ENCODE results near the gene GALNT1. TPM values are rescaled to one million over a fixed set of nuclear protein-coding genes. Genes with fewer than 3 reads are reported as not detected.

Gene GALNT1
- total RNA-seq, 2 experiments from 2014 or later: 26.3 to 31.9 TPM

GRCh38 chr18:35703043-35703688 is 121.6 kb downstream of the GALNT1 start:
- Mint-ChIP-seq H3K27ac (no peak overlapping the region), H3K4me1 (no peaks in the 10 kb centered on the region), H3K27me3 (no peaks in the 10 kb centered on the region), H3K9me3 (no peaks in the 10 kb centered on the region), H3K36me3 (ENCODE audit: low read depth) (peaks cover 6% of the 10 kb centered on the region), H3K4me3 (no peak overlapping the region)
- DNase-seq: no peak
- ChIA-PET POLR2A (no interaction called here), CTCF (no interaction called here)

- no peaks in the 10 kb centered on the region for H3K27me3 Mint-ChIP-seq
- peaks cover 12% of the 10 kb centered on the region for H3K36me3 Mint-ChIP-seq (ENCODE audit: low read depth)
Observed at GRCh38 chr18:35705988-35706387, 124.4 kb downstream of the GALNT1 start.

GRCh38 chr18:35707247-35707646 is 125.7 kb downstream of the GALNT1 start:
- no peak overlapping the region for H3K4me3 Mint-ChIP-seq
- no peaks in the 10 kb centered on the region for H3K9me3 Mint-ChIP-seq
- no peaks in the 10 kb centered on the region for H3K27me3 Mint-ChIP-seq
- peaks cover 14% of the 10 kb centered on the region for H3K36me3 Mint-ChIP-seq (ENCODE audit: low read depth)
- ChIA-PET POLR2A (no interaction called here), CTCF (interaction anchor here (0.5 kb wide), 1 partner anchor 451 kb away, joined by 6 read pairs; no protein-coding TSS in a partner anchor)
- H3K4me1 Mint-ChIP-seq: no peaks in the 10 kb centered on the region
- no peak overlapping the region for H3K27ac Mint-ChIP-seq
- DNase-seq: no peak

More at GRCh38 chr18:35705988-35706387, 124.4 kb downstream of the GALNT1 start:
- H3K9me3 Mint-ChIP-seq: no peaks in the 10 kb centered on the region
- H3K4me3 Mint-ChIP-seq: no peak overlapping the region
- no peaks in the 10 kb centered on the region for H3K4me1 Mint-ChIP-seq
- ChIA-PET POLR2A (no interaction called here), CTCF (interaction anchor here (0.8 kb wide), 1 partner anchor 10 kb away, joined by 3 read pairs; no protein-coding TSS in a partner anchor)
- no peak overlapping the region for H3K27ac Mint-ChIP-seq
- DNase-seq: no peak

- Mint-ChIP-seq H3K36me3 (ENCODE audit: low read depth) (peaks cover 15% of the 10 kb centered on the region), H3K4me3 (no peak overlapping the region), H3K9me3 (no peaks in the 10 kb centered on the region), H3K4me1 (no peaks in the 10 kb centered on the region), H3K27ac (no peak overlapping the region), H3K27me3 (no peaks in the 10 kb centered on the region)
- ChIA-PET CTCF (no interaction called here), POLR2A (no interaction called here)
- no peak for DNase-seq
Observed at GRCh38 chr18:35707674-35708073, 126.1 kb downstream of the GALNT1 start.

- H3K27me3 Mint-ChIP-seq: no peaks in the 10 kb centered on the region
- no peak for DNase-seq
- peaks cover 17% of the 10 kb centered on the region for H3K36me3 Mint-ChIP-seq (ENCODE audit: low read depth)
- CTCF ChIA-PET: interaction anchor here (0.7 kb wide), 1 partner anchor 120 kb away, joined by 3 read pairs; no protein-coding TSS in a partner anchor
- POLR2A ChIA-PET: no interaction called here
- no peaks in the 10 kb centered on the region for H3K4me1 Mint-ChIP-seq
- H3K27ac Mint-ChIP-seq: no peak overlapping the region
- no peak overlapping the region for H3K4me3 Mint-ChIP-seq
- H3K9me3 Mint-ChIP-seq: peaks cover 6% of the 10 kb centered on the region
Observed at GRCh38 chr18:35710581-35710980, 129.0 kb downstream of the GALNT1 start.

GRCh38 chr18:35711227-35711626 is 129.7 kb downstream of the GALNT1 start:
- Mint-ChIP-seq H3K36me3 (ENCODE audit: low read depth) (peaks cover 17% of the 10 kb centered on the region), H3K9me3 (peaks cover 6% of the 10 kb centered on the region), H3K4me3 (no peak overlapping the region), H3K4me1 (no peaks in the 10 kb centered on the region), H3K27ac (no peak overlapping the region), H3K27me3 (no peaks in the 10 kb centered on the region)
- CTCF ChIA-PET: interaction anchor here (0.7 kb wide), 1 partner anchor 21 kb away, joined by 3 read pairs; no protein-coding TSS in a partner anchor
- no peak for DNase-seq
- POLR2A ChIA-PET: no interaction called here

GRCh38 chr18:35713545-35713944 is 132.0 kb downstream of the GALNT1 start:
- Mint-ChIP-seq H3K9me3 (peaks cover 6% of the 10 kb centered on the region), H3K27me3 (peaks cover 5% of the 10 kb centered on the region), H3K36me3 (ENCODE audit: low read depth) (peaks cover 17% of the 10 kb centered on the region), H3K4me1 (no peaks in the 10 kb centered on the region), H3K27ac (no peak overlapping the region), H3K4me3 (no peak overlapping the region)
- ChIA-PET POLR2A (no interaction called here), CTCF (no interaction called here)
- DNase-seq: no peak

GRCh38 chr18:35714539-35714938 is 133.0 kb downstream of the GALNT1 start:
- ChIA-PET CTCF (interaction anchor here (1.0 kb wide), 1 partner anchor 17 kb away, joined by 3 read pairs; no protein-coding TSS in a partner anchor), POLR2A (no interaction called here)
- H3K27me3 Mint-ChIP-seq: peaks cover 8% of the 10 kb centered on the region
- H3K9me3 Mint-ChIP-seq: peaks cover 9% of the 10 kb centered on the region
- H3K36me3 Mint-ChIP-seq (ENCODE audit: low read depth): peaks cover 13% of the 10 kb centered on the region
- no peak overlapping the region for H3K4me3 Mint-ChIP-seq
- no peaks in the 10 kb centered on the region for H3K4me1 Mint-ChIP-seq
- no peak for DNase-seq
- H3K27ac Mint-ChIP-seq: no peak overlapping the region

- H3K4me3 Mint-ChIP-seq: no peak overlapping the region
- H3K27me3 Mint-ChIP-seq: peaks cover 11% of the 10 kb centered on the region
- no peak overlapping the region for H3K27ac Mint-ChIP-seq
- CTCF ChIA-PET: interaction anchor here (1.0 kb wide), 1 partner anchor 17 kb away, joined by 3 read pairs; no protein-coding TSS in a partner anchor
- peaks cover 10% of the 10 kb centered on the region for H3K9me3 Mint-ChIP-seq
- H3K36me3 Mint-ChIP-seq (ENCODE audit: low read depth): peaks cover 12% of the 10 kb centered on the region
- no peaks in the 10 kb centered on the region for H3K4me1 Mint-ChIP-seq
- no peak for DNase-seq
- POLR2A ChIA-PET: no interaction called here
Observed at GRCh38 chr18:35715139-35715538, 133.6 kb downstream of the GALNT1 start.

GRCh38 chr18:35716169-35716831 is 134.8 kb downstream of the GALNT1 start:
- Mint-ChIP-seq H3K4me1 (no peaks in the 10 kb centered on the region), H3K36me3 (ENCODE audit: low read depth) (peaks cover 8% of the 10 kb centered on the region), H3K4me3 (no peak overlapping the region), H3K27me3 (peaks cover 11% of the 10 kb centered on the region), H3K9me3 (peaks cover 10% of the 10 kb centered on the region), H3K27ac (no peak overlapping the region)
- ChIA-PET CTCF (interaction anchor here (0.5 to 0.8 kb wide), 4 partner anchors 11 to 1878 kb away, joined by 3 read pairs; no protein-coding TSS in a partner anchor), POLR2A (no interaction called here)
- no peak for DNase-seq

GRCh38 chr18:35717182-35717581 is 135.6 kb downstream of the GALNT1 start:
- Mint-ChIP-seq H3K4me3 (no peak overlapping the region), H3K27me3 (peaks cover 11% of the 10 kb centered on the region), H3K36me3 (ENCODE audit: low read depth) (peaks cover 7% of the 10 kb centered on the region), H3K4me1 (no peaks in the 10 kb centered on the region), H3K9me3 (peaks cover 10% of the 10 kb centered on the region), H3K27ac (no peak overlapping the region)
- no peak for DNase-seq
- CTCF ChIA-PET: no interaction called here
- POLR2A ChIA-PET: no interaction called here

GRCh38 chr18:35721431-35722081 is 140.0 kb downstream of the GALNT1 start:
- POLR2A ChIA-PET: no interaction called here
- peaks cover 21% of the 10 kb centered on the region for H3K27me3 Mint-ChIP-seq
- no peak overlapping the region for H3K27ac Mint-ChIP-seq
- H3K9me3 Mint-ChIP-seq: peaks cover 5% of the 10 kb centered on the region
- CTCF ChIA-PET: no interaction called here
- H3K4me1 Mint-ChIP-seq: no peaks in the 10 kb centered on the region
- no peaks in the 10 kb centered on the region for H3K36me3 Mint-ChIP-seq (ENCODE audit: low read depth)
- DNase-seq: no peak
- no peak overlapping the region for H3K4me3 Mint-ChIP-seq

- Mint-ChIP-seq H3K4me1 (no peaks in the 10 kb centered on the region), H3K4me3 (no peak overlapping the region), H3K27me3 (peaks cover 10% of the 10 kb centered on the region), H3K27ac (no peak overlapping the region), H3K36me3 (ENCODE audit: low read depth) (no peaks in the 10 kb centered on the region), H3K9me3 (peaks cover 11% of the 10 kb centered on the region)
- no peak for DNase-seq
- CTCF ChIA-PET: no interaction called here
- POLR2A ChIA-PET: no interaction called here
Observed at GRCh38 chr18:35728676-35729075, 147.1 kb downstream of the GALNT1 start.

Data from activated CD4-positive, alpha-beta T cell treated with anti-CD3 and anti-CD28 coated beads, Interleukin-2, amount 10 ng/mL, durations not matched to agents 7 days and 5 days (primary cell).